ENCODE data around the gene SAMD11. TPM values are rescaled to one million over a fixed set of nuclear protein-coding genes. Genes with fewer than 3 reads are reported as not detected.

SAMD11 gene
- total and polyA plus RNA-seq, 2 of the 13 experiments (the other 11 are each of a cell fraction or from before 2014, with no cell fraction given): 0.11 TPM; not detected in 1

- no peak for TF ChIP-seq SKI (IDR thresholded peaks at IDR 0.05; ENCODE audit: partially characterized antibody)
- TF ChIP-seq ZNF337 (CRISPR knock-in tag; IDR thresholded peaks at IDR 0.05; ENCODE audit: borderline replicate concordance, low read depth): no peak
- no peak for TF ChIP-seq MATR3 (CRISPR knock-in tag; IDR thresholded peaks at IDR 0.05)
- TF ChIP-seq ESRRA (CRISPR knock-in tag; IDR thresholded peaks at IDR 0.05; ENCODE audit: low read depth): no peak
- no peak for TF ChIP-seq GLMP (CRISPR knock-in tag; IDR thresholded peaks at IDR 0.05; ENCODE audit: borderline replicate concordance)
- no peak for TF ChIP-seq ZMAT3 (CRISPR knock-in tag; conservative IDR thresholded peaks at IDR 0.05)
- TF ChIP-seq NFE2L2 (IDR thresholded peaks at IDR 0.05; ENCODE audit: low read length): no peak
- TF ChIP-seq TGIF2 (CRISPR knock-in tag; IDR thresholded peaks at IDR 0.05): no peak
- no peak for TF ChIP-seq HBP1 (CRISPR knock-in tag; IDR thresholded peaks at IDR 0.05; ENCODE audit: low read depth)
- no peak for TF ChIP-seq NFYC (CRISPR knock-in tag; IDR thresholded peaks at IDR 0.05)
- no peak for TF ChIP-seq JUND (CRISPR knock-in tag; IDR thresholded peaks at IDR 0.05)
- TF ChIP-seq ZNF33A (CRISPR knock-in tag; IDR thresholded peaks at IDR 0.05; ENCODE audit: borderline replicate concordance): no peak
- TF ChIP-seq ZBTB25 (CRISPR knock-in tag; IDR thresholded peaks at IDR 0.05): no peak
- no peak for TF ChIP-seq NR2F6 (IDR thresholded peaks at IDR 0.05)
- TF ChIP-seq NR2F6 (CRISPR knock-in tag; IDR thresholded peaks at IDR 0.05): no peak
- no peak for TF ChIP-seq ZFP41 (CRISPR knock-in tag; IDR thresholded peaks at IDR 0.05; ENCODE audit: borderline replicate concordance)
- TF ChIP-seq PHF21A (CRISPR knock-in tag; IDR thresholded peaks at IDR 0.05): no peak
- TF ChIP-seq MLX (CRISPR knock-in tag; IDR thresholded peaks at IDR 0.05): no peak
- TF ChIP-seq REXO4 (CRISPR knock-in tag; IDR thresholded peaks at IDR 0.05; ENCODE audit: borderline replicate concordance): no peak
- no peak for TF ChIP-seq BRF2 (CRISPR knock-in tag; IDR thresholded peaks at IDR 0.05)
- no peak for TF ChIP-seq CCDC6 (CRISPR knock-in tag; IDR thresholded peaks at IDR 0.05)
- TF ChIP-seq RXRA (CRISPR knock-in tag; IDR thresholded peaks at IDR 0.05): peak; percentile 15; the same call in 1 of the 2 replicates
These were observed 14.5 kb downstream of the SAMD11 start (continued) for GRCh38 chr1:938088-938683.

All from HepG2 (cell line).